GM12864 (cell line): ENCODE results near the gene RABL6.
"Not testable (repeated sequence)": the region's sequence is repeated elsewhere in the genome, so short reads cannot be mapped to it uniquely, and the experiment has no call there.

Experiments used
- DNase-seq: peaks from one replicate; pipeline ENCODE4 v3.0.0-alpha.2; 2011; ENCODE audit warnings: low read depth
- H3K4me3 ChIP-seq: 2 replicates; pipeline ENCODE4 v1.5.1; 2011; ENCODE audit warnings: mild to moderate bottlenecking, low read depth, low read length, control low read depth
- TF ChIP-seq, protein P1 (sequence below): IDR thresholded peaks from 2 replicates; pipeline ENCODE4 v1.5.1; 2011; ENCODE audit warnings: low read depth, mild to moderate bottlenecking, moderate library complexity, low read length, control low read depth, inconsistent platforms; ENCODE audit errors: missing control alignments

Gene RABL6

DNA sequence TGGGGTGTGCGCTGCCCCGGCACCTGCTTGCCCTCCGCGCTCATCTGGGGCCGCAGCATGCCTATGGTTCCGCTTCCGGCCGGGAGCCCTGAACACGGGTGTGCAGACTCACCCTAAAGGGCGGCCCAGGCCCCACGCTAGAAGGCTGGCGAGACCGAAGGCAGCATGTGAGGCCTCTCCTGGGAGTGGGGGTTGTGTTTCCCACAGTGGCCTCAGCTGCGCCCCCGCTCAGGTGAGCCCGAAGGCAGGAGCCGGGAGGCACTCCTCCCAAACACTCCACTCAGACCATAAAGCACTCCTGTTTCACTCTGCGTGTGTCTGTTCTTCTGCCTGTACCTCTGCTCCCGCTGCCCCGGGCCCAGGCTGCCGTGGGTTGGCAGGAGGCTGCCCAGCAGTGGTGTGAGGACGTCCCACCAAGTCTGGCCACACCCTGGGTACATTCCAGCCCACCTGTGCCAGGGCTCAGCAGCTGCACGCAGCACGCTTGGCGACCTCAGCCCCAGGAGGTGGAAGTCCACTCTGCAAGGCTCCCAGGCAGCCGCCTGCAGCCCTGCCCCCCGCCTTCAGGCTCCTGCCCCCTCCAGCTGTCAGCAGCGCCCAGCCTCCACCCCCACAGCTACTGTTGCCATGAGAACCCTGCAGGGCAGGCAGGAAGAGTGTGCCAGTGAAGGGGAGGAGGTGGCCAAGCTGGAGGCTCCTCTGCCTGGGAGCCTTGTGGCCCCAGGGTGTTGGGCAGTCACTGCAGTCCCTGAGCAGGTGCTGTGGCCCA, 33.3 kb downstream of the RABL6 start:
- DNase-seq = no peak
- H3K4me3 ChIP-seq = no peak overlapping the region

DNA sequence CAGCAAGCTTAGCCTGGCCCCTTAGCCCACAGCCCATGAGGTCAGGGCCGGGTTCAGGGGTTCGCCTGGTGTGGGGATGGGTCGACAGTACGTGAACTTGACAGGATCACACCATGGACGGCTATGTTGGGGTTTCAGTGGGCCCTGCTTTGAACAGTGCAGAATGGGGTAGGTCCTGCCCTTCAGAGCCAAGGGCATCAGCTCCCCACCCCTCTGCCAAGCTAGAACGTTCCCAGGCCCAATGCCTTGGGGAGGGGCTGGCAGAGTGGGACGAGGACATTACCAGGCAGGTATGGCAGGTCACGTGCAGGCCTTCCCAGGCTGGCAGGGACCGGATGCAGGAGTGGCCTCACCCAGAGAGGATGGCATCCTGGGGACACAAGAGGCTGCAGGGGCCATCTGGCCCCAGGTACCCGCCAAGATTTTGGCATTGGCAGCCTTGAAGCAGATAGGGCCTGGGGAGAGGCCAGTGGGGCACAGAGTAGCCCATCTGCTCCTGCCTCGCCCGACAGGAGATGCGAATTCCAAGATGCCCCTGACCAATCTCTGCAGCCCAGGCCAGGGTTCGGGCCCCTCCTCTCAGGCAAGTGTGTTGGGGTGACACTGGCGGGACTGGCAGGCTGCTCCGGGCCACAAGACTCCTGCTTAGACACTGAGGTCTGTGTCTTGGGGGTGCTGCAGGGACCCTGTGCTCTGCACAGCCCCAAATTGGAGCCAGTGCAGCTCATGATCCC, 34.1 kb downstream of the RABL6 start:
- not testable (repeated sequence) for DNase-seq
- H3K4me3 ChIP-seq = peak overlapping the region; percentile 71; the same call in 1 of the 2 replicates

More for the DNA sequence above, 33.3 kb downstream of the RABL6 start:
- TF ChIP-seq, protein P1, sequence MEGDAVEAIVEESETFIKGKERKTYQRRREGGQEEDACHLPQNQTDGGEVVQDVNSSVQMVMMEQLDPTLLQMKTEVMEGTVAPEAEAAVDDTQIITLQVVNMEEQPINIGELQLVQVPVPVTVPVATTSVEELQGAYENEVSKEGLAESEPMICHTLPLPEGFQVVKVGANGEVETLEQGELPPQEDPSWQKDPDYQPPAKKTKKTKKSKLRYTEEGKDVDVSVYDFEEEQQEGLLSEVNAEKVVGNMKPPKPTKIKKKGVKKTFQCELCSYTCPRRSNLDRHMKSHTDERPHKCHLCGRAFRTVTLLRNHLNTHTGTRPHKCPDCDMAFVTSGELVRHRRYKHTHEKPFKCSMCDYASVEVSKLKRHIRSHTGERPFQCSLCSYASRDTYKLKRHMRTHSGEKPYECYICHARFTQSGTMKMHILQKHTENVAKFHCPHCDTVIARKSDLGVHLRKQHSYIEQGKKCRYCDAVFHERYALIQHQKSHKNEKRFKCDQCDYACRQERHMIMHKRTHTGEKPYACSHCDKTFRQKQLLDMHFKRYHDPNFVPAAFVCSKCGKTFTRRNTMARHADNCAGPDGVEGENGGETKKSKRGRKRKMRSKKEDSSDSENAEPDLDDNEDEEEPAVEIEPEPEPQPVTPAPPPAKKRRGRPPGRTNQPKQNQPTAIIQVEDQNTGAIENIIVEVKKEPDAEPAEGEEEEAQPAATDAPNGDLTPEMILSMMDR = no peak

DNA sequence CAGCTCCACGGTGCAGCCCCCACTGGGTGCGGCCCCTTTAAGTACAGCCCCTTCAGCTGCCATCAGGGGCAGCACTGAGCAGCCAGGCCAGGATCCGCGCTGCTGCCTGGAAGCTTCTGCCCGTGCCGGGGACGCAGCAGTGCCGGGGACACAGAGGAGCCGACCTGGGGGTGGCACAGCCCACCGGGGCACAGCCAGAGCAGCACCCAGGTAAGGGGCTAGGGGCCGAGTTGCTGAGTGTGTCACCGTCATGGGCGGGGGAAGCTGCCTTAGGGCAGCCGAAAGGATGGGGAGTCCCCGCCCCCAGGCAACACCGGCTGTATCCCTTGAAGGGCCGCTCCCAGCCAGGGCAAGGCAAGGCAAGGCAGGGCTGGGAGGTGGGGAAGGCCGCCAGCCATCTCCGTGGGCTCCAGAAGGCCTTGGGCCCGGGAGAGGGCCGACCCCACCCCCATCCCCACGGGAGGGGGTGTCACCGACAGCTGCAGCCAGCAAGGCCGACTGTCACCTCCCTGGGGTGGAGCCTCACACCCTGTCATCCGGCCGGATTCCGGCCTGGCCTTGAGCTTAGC, 34.7 kb downstream of the RABL6 start, which contains the start of gene AJM1:
Gene AJM1 (plus strand): TSS at position 99 of the 569 bp plus-strand sequence. CDS start 1,937 bp downstream, outside the sequence.
- TF ChIP-seq, protein P1 = peak; percentile 86
- peak within 1 kb of the TSS; percentile 71 for H3K4me3 ChIP-seq
- DNase-seq = peak; percentile 48

DNA sequence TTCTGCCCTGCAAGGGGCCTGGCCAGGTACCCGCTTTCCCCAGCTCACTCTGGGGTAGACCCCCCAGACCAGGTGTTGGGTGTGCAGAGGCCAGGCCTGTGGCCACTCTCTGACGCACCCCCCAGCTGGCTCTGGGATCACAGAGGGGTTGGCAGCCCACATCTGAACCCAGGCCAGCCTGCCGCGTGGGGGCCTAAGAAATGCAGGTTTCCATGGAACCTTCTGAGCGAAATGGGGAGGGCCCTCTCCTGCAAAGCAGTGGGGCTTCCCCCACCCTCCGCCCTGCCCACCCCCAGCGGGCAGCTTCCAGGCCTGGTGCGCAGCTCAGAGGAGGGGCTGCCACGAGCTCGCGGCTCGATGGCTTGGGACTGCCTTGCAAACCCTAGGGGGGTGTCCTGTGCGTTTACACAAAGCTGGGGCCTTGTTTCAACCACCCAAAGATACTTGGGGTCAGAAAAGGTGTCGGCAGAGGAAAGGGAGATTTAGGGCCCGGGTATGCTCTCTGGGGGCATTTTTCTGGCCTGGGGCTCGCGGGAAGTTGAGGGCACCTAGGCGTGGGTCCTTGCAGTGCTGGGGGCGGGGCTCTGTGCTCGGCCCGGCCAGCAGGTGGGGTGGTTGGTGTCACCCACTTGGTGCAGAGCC, 35.5 kb downstream of the RABL6 start:
- not testable (repeated sequence) for DNase-seq
- H3K4me3 ChIP-seq = peak overlapping the region; percentile 19

DNA sequence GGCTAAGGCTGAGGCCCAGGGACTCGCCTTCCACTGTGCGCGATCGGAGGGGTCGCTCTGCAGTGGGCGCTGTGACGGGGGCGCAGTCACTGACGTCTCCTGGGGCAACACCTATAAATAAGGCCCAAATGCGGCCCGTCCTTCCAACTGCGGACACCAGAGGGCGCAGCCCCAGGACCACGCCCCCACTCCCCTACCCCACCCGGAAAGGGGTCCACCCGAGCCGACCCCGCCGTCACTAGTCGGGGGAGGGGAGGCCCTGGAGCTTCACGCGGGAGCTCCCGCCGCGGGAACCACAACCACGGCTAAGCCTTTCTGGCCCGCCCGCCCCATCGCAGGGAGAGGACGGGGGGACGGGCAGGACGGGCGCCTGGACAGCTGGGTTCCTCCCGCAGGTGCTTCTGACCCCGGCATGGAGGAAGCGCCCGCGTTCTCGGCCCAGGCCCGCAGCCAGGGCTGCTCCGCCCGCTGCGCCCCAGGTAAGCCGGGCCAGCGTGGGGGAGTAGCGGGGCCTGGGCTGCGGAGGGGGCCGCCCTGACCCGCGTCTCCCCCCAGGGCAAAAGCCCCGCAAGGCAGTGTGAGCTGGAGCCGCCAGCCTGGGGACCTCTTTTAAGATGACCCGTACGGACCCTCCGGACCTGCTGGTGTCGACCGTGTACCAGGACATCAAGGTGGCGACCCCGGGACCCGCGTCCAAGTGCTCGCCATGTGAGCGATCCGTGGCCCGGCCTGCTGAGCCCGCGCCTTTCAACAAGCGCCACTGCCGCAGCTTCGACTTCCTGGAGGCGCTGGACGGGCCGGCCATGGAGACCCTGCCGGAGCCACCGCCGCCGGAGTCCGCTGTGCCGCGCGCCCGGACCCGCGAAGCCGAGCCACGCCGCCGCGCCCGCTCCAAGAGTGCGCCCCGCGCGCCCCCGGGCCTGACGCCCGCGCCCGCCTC, 36.3 kb downstream of the RABL6 start:
- DNase-seq, H3K4me3 ChIP-seq: not testable (repeated sequence)
- TF ChIP-seq, protein P1 = peak; percentile 51

DNA sequence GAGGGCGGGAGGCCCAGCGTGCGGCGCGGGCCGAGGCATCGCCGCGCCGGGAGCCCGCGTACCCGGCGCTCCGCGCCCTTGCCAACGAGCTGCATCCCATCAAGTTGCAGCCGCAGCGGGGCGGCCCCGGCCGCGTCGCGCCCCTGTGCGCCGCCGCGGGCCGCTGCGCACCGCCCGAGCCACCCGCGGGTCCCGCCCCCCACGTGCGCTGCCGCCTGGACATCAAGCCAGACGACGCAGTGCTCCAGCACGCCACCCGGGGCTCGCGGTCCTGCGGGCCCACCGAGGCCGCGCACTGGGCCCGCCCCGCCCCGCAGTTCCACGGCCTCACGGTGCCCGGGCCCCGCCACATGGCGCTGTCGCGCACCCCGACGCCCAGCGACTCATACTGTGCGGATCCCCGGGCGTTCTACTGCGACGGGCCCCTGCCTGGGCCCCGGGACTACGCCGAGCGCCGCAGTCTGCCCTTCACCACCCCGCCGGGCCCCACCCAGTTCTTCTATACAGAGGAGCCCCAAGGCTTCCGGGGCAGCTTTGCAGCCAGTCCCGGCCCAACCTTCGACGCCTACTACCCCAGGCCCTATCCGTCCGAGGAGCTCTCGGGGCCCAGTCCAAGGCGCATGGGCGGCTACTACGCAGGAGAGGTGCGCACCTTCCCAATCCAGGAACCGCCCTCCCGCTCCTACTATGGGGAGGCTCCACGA, 37.2 kb downstream of the RABL6 start:
- no peak for DNase-seq
- TF ChIP-seq, protein P1 = no peak

More for the DNA sequence above, 37.2 kb downstream of the RABL6 start:
- no peak overlapping the region for H3K4me3 ChIP-seq
